Measurements from ENCODE around the gene CAMTA1.
"Not testable (repeated sequence)": the region's sequence is repeated elsewhere in the genome, so short reads cannot be mapped to it uniquely, and the experiment has no call there.

The CAMTA1 gene

DNA sequence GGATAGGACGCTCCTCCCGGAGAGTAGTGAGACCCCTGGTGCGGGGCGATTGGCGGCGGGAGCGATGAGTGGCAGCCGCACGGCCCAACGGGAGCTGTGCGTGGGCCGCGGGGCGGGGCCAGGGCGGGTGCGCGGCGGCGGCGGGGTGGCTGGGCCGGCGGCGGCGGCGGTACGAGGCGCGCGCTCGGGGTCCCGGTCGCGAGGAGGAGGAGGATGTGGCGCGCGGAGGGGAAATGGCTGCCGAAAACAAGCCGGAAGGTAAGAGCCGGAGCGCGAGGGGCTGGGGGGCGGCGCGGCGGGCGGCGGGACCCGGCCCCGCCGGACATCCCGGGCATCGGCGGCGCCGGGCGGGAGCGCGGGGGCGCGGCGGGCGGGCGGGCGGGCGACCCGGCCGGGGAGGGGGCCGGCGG, at the start of gene CAMTA1:
TSS of gene CAMTA1 (plus strand) at position 137 of the 410 bp plus-strand sequence. CDS start at position 214, 77 bp downstream.
- no peak for DNase-seq (ENCODE audit: low read depth)

- no peak for DNase-seq (ENCODE audit: low read depth)
Measured at GRCh38 chr1:6738987-6739676, 46.1 kb upstream of the CAMTA1 start.

- not testable (repeated sequence) for DNase-seq (ENCODE audit: low read depth)
Measured at GRCh38 chr1:6742676-6743188, 42.5 kb upstream of the CAMTA1 start.

GRCh38 chr1:6743189-6744101, 41.8 kb upstream of the CAMTA1 start:
- no peak for DNase-seq (ENCODE audit: low read depth)

DNA sequence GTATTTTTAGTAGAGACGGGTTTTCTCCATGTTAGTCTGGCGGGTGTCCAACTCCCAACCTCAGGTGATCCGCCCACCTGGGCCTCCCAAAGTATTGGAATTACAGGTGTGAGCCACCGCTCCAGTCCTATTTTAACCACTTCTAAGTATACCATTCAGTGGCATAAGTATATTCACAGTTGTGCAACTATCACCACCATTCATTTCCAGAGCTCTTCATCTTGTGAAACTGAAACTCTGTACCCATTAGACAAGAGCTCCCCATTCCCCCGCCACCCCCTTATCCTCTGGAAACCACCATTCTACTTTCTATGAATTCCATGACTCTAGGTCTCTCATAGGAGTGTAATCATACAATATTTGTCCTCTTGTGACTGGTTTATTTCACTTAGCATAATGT, 40.2 kb upstream of the CAMTA1 start:
- no peak for DNase-seq (ENCODE audit: low read depth)

- DNase-seq (ENCODE audit: low read depth), result no peak
Measured at GRCh38 chr1:6747674-6748073, 37.6 kb upstream of the CAMTA1 start.

DNA sequence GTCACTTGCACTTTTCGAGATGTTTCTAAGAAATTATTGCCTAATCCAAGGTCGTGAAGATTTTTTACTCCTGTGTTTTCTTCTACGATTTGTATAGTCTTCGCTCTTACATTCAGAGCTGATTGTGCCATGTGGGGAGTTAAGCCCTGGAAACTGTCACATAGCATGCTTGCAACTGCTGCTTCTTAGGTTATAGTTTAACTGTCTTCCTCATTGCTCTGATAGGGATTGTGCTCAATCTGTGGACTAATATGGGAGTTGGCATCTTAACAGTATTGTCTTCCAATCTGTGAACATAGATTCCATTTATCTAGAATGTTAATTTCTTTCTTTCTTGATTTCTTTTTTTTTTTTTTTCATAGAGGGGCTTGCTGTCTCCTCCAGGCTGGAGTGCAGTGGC, 34.8 kb upstream of the CAMTA1 start:
- no peak for DNase-seq (ENCODE audit: low read depth)

DNA sequence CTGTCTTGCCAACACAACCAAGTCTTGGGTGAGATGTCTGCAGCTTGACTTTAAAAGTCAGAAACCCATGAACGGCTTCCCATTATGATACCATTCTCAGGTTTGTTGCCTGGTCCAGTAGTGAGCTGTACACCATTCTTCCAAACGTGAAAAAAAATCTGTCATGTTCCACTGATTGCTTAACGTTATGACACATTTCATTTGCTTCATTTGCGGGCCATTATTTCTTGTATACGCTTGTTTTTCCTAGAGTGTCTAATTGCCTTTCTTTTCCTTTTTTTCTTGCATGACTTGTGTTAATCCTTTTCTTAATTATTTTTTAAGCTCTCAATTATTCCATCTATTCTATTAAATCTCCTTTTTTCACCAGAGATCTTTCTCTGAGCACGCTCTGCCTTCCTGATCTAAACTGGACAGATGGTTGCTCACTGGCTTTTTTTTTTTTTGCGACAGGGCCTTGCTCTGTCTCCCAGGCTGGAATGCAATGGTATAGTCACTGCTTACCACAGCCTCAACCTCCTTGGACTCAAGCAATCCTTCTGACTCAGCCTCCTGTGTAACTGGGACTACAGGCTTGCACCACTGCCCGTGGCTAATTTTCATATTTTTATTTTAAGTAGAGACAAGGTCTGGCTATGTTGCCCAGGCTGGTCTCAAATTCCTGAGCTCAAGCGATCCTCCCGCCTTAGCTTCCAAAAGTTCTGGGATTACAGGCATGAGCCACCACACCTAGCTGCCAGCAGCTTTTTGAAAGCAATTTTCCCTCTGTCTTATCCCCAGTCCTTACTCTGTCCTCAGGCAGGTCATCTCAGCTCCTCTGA, 31.7 kb upstream of the CAMTA1 start:
- no peak for DNase-seq (ENCODE audit: low read depth)

DNA sequence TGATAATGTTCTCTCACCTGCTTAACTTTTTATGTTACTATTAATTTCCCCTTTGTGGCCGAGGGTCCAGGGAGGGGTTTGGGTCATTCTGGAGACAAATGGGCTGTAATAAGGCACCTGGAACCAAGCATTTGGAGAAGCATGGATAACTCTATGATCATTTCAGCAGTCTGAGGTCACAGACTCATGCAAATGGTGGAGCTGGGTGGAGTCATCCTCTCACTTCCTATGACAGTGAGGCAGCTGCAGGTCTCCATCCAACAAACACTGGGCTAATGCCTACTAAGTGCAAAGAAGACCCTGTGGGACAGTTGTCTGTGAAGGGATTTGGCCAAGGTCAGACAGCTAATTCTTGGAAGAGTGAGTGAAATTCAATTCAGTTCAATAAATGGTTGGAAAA, 28.8 kb upstream of the CAMTA1 start:
- no peak for DNase-seq (ENCODE audit: low read depth)

DNA sequence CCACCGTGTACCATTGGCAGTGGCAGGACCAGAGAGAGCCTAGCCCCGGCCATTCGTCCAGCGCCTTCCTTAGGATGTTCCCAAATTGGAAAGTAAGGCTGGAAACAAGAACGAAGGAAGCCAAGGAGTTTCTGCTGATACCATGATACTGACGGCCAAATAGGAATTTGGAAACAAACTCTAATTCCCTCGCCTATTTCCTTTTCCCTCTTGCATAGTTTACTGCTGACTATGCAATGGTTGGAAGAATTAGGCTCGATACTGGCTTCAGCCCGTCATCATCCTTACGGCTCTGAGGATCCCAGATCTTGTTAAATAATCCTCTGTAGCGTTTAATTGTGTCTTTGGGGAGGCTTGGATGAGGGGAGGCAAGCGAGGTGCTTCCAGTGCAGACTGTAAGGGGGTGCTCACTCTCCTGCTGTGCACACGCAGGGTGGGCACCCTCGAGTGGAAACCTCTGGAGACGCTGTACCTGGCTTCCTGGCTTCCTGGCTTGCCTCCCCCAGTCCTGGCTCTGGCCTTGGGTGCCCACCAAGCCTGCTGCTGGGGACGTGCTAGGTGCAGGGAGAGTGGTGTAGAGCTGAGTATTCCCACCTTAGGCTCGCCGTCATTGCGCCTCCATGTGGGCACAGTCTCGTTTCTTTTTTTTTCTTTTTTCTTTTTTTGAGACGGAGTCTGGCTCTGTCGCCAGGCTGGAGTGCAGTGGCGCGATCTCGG, 27.4 kb upstream of the CAMTA1 start:
- no peak for DNase-seq (ENCODE audit: low read depth)

DNA sequence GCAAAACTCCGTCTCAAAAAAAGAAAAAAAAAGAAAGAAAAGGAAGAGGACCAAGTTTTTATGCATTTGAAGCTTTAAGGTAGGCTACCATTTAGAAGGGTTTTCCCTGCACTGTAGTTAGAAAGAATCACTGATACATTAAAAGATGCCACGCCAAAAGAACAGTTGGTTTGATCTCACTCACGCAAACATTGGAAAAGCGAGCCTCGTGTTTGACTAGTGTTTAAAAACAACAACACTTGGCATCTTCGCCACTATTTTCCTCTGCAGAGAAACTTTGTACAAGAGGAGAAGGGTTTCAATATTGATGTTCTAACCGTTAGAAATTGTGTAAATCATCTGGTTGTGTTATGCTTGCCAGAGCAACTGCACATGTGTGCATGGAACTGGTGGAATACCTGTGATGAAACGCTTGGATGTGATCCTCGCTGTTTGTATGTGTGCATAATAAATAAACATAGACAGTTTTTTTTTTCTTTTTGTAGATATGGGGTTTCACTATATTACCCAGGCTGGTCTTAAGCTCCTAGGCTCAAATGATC, 24.0 kb upstream of the CAMTA1 start:
- no peak for DNase-seq (ENCODE audit: low read depth)

GRCh38 chr1:6762060-6762459, 23.2 kb upstream of the CAMTA1 start:
- DNase-seq (ENCODE audit: low read depth), result no peak

DNA sequence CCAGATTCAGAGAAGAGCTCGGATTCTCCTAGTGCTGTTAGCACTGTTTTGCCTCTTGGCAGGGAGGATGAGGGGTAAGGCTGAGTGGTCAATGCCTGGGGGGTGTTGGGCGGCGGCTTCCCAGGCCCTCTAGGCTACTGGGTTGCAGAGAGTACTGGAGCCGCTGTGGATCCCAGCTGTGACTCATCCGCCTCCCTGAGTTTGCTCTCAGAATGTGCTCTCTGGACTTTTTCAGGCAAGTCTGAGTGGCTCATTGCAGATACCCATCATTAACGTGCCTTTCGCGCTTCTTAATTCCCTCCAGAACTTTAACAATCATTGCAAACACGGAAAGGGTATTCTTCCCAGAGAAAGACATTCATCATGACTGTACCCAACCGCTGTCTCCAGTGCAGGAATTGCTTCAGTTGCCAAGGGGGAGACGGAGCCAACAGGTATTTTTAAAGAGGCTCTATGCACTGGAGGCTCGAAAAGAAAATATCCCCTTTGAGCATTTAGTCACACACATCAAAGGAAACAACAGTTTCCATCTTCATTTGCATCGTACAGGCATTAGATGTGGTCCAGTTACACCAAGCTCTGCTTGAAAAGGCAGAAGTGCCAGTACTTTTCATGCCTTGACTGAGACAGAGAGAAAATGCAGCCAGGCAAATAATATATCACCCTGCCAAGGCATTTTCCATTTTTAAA, 14.4 kb upstream of the CAMTA1 start:
- no peak for DNase-seq (ENCODE audit: low read depth)

GRCh38 chr1:6771441-6771769, 13.8 kb upstream of the CAMTA1 start:
- DNase-seq (ENCODE audit: low read depth), result no peak

- DNase-seq (ENCODE audit: low read depth), result no peak
Measured at GRCh38 chr1:6774381-6774780, 10.9 kb upstream of the CAMTA1 start.

DNA sequence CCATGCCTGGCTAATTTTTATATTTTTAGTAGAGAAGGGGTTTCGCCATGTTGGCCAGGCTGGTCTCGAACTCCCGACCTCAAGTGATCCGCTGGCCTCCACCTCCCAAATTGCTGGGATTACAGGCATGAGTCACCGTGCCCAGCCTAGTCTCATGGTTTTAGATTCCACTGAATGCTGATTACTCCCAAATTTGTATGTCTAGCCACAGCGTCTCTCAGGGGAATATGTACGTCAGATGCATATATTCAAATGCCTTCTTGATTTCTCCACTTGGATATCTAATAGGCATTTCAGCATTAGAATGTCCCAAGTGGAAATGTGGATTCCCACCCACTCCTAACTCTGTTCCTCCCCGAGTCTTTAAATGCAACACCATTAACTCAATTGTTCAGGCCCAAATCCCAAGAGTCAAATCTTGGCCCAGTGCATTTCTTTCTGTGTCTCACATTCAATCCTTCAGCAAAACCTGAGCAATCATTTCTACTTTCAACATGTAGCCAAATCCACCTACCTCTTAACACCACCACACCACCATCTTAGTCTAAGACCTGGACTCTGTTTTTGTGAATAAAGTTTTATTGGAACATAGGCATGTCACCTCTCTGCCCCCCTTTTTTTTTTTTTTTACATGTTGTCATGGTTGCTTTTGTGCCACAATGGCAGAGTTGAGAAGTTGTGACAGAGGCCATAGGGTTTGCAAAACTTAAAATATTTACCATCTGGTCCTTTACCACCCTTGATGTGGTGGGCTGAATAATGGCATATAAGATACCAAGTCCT, 9.8 kb upstream of the CAMTA1 start:
- no peak for DNase-seq (ENCODE audit: low read depth)

DNA sequence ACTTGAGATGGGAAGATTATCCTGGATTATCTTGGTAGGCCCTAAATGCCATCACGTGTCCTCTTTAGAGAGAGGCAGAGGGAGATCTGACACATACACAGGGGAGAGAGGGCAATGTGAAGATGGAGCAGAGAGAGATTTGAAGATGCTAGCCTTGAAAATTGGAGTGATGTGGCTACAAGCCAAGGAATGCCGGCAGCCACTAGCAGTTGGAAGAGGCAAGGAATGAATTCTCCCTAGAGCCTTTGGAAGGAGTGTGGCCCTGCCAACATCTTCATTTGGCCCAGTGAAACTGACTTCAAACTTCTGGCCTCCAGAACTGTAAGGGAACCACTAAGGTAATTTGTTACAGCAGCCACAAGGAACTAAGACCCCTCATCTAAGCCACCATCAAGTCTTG, 8.9 kb upstream of the CAMTA1 start:
- DNase-seq (ENCODE audit: low read depth), result no peak

GRCh38 chr1:6776895-6777294, 8.4 kb upstream of the CAMTA1 start:
- DNase-seq (ENCODE audit: low read depth), result no peak

DNA sequence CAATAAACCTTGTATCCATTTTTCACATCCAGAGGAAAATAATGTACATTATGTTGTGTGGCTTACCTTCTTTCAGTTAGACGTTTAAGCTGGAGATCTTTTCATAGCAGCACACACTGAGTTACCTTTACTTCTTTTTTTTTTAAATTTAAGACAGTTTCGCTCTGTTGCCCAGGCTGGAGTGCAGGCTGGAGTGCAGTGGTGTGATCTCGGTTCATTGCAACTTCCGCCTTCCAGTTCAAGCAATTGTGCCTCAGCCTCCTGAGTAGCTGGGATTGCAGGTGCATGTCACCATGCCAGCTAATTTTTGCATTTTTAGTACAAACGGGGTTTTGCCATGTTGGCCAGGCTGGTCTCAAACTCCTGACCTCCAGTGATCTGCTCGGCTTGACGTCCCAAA, 7.4 kb upstream of the CAMTA1 start:
- DNase-seq (ENCODE audit: low read depth), result no peak
